ENCODE measurements around the gene GPR152.

- TF ChIP-seq CTCF (conservative IDR thresholded peaks at IDR 0.05 in 1 of 2, IDR thresholded peaks at IDR 0.05 in 1 of 2; ENCODE audit: extremely low read depth in 1 of 2, insufficient read depth in 1 of 2, low read depth in 1 of 2, low read length in 2 of 2) (no peak), EZH2 (IDR thresholded peaks at IDR 0.05; ENCODE audit: borderline replicate concordance, low read length) (no peak)
Measured at GRCh38 chr11:67498544-67498972, 46.0 kb upstream of the GPR152 start.
